ENCODE results near the gene LRRC56. TPM values are rescaled to one million over a fixed set of nuclear protein-coding genes. Genes with fewer than 3 reads are reported as not detected.

The LRRC56 gene
- total RNA-seq, 8 experiments from 2014 or later, result 0.75 to 7.6 (median 1.8) TPM

DNA sequence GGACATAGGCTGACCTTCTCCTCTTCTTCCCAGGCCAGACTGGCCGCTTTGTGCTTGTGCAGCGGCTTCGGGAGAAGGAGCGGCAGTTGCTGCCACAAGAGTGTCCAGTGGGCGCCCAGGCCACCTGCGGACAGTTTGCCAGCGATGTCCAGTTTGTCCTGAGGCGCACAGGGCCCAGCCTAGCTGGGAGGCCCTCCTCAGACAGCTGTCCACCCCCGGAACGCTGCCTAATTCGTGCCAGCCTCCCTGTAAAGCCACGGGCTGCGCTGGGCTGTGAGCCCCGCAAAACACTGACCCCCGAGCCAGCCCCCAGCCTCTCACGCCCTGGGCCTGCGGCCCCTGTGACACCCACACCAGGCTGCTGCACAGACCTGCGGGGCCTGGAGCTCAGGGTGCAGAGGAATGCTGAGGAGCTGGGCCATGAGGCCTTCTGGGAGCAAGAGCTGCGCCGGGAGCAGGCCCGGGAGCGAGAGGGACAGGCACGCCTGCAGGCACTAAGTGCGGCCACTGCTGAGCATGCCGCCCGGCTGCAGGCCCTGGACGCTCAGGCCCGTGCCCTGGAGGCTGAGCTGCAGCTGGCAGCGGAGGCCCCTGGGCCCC lies 24.8 kb downstream of the LRRC56 start:
- Histone ChIP-seq H3K27ac (no peak overlapping the region), H3K4me3 (peak overlapping the region in 2 of 5 donors; percentile 77 to 94), H3K4me1 (replicated peaks in 1 of 2) (peaks cover 10 to 18% of the 10 kb centered on the region in 2 donors)
- in situ Hi-C loops (cut with MboI; ENCODE audit: low pct_unique_long_range_greater_than_20kb in 2 of 9, low sequenced_read_pairs in 9 of 9, unreplicated experiment in 9 of 9), result loop anchor here in 1 of 9 experiments (25.0 kb wide), 1 partner anchor 200 kb away; no protein-coding TSS in a partner anchor
- WGBS, 10 experiments, result 80 to 85% methylated on average over 1 to 7 of the region's 29 CpGs; no CpG with 5 or more reads in 8 of the 10 experiments
- ATAC-seq (replicated peaks in 6 of 8), result no peak

DNA sequence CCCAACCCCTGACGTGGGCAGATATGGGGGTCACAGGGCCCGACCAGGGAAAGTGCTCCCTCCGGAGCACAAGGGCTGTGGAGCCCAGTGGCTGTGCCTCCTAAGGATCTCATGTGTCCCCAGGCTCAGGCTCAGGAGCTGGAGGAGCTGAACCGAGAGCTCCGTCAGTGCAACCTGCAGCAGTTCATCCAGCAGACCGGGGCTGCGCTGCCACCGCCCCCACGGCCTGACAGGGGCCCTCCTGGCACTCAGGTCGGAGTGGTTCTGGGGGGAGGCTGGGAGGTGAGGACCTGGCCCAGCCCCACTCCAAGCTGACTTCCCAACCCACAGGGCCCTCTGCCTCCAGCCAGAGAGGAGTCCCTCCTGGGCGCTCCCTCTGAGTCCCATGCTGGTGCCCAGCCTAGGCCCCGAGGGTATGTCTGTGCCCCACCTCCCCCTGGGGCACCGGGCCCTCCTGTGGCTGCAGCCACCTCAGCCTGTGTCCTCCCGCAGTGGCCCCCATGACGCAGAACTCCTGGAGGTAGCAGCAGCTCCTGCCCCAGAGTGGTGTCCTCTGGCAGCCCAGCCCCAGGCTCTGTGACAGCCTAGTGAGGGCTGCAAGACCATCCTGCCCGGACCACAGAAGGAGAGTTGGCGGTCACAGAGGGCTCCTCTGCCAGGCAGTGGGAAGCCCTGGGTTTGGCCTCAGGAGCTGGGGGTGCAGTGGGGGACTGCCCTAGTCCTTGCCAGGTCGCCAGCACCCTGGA lies 25.9 kb downstream of the LRRC56 start:
- no peak for ATAC-seq (replicated peaks in 6 of 8)
- Histone ChIP-seq H3K4me1 (replicated peaks in 1 of 2) (peaks cover 12 to 26% of the 10 kb centered on the region in 2 donors), H3K27ac (no peak overlapping the region), H3K4me3 (no peak overlapping the region)
- WGBS, 10 experiments, result 60 to 100% (median 100%) methylated on average over 1 of the region's 18 CpGs; no CpG with 5 or more reads in 7 of the 10 experiments
- in situ Hi-C loops (cut with MboI; ENCODE audit: low pct_unique_long_range_greater_than_20kb in 2 of 9, low sequenced_read_pairs in 9 of 9, unreplicated experiment in 9 of 9), result loop anchor here in 1 of 9 experiments (25.0 kb wide), 1 partner anchor 199 kb away; no protein-coding TSS in a partner anchor

DNA sequence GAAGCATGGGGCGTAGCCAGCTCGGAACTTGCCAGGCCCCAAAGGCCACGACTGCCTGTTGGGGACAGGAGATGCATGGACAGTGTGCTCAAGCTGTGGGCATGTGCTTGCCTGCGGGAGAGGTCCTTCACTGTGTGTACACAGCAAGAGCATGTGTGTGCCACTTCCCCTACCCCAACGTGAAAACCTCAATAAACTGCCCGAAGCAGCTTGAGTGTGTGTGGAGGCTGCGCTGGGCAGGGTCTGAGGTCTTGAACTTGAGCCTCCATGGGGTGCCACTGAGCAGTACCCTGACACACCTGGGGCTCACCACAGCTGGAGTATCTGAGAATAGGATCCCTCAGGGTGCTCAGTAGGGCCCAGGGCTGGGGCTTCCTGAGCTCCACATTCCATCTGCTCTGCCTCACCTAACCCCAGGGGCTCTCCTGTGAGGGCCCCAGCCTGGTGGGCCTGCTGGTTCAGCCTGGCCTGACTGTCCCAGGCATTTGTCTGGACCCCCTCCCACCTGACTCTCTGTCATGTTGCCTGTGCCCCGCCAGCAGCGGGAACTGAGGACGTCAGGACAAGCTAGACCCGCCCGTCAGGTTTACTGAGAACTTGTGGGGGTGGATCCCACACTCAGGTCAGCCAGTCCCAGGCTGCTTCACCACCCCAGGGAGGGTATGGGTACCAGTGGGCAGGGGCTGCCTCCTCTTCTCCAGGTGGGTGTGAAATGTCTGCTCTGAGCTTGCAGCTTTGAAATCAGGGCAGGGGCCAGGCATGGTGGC lies 26.7 kb downstream of the LRRC56 start:
- 80 to 100% (median 96%) methylated on average over 1 to 2 of the region's 12 CpGs; no CpG with 5 or more reads in 6 of the 10 experiments for WGBS, 10 experiments
- in situ Hi-C loops (cut with MboI; ENCODE audit: low pct_unique_long_range_greater_than_20kb in 2 of 9, low sequenced_read_pairs in 9 of 9, unreplicated experiment in 9 of 9), result loop anchor here in 1 of 9 experiments (25.0 kb wide), 1 partner anchor 198 kb away; no protein-coding TSS in a partner anchor
- Histone ChIP-seq H3K4me3 (no peak overlapping the region), H3K27ac (no peak overlapping the region), H3K4me1 (replicated peaks in 1 of 2) (peaks cover 12 to 26% of the 10 kb centered on the region in 2 donors)
- no peak for ATAC-seq (replicated peaks in 6 of 8)

DNA sequence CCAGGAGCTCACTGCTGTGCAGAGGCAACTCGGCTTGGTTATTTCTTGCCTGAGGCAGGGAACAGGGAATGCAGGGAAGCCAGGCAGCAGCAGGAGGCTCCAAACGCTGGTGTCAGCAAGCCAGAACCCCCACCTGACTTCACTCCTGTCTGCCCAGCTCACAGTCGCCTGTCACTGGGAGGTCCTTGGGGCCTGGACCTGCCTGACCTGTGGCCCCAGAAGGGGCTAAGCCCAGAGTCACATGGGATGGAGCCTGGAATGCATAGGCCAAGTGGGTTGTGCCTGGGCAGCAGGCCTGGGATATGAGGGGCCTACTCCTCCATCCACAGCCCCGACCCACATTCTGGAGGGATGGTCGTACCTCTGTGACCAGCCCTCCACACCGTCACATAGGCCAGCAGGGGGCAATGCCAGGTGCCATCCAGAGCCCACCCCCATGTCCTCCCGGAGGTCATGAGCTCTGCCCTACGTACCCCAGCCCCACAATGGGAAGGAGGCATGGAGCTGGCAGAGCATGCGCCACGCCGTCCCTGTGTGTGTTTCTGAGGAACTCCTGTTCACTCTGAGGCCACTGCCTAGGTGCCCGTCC lies 28.7 kb downstream of the LRRC56 start:
- no peak overlapping the region for H3K27ac ChIP-seq
- 17 to 80% (median 62%) methylated on average over 1 to 3 of the region's 12 CpGs; no CpG with 5 or more reads in 6 of the 10 experiments for WGBS, 10 experiments
- in situ Hi-C loops (cut with MboI; ENCODE audit: low pct_unique_long_range_greater_than_20kb in 2 of 9, low sequenced_read_pairs in 9 of 9, unreplicated experiment in 9 of 9), result loop anchor here in 1 of 9 experiments (25.0 kb wide), 1 partner anchor 196 kb away; no protein-coding TSS in a partner anchor
- H3K4me1 ChIP-seq (replicated peaks in 1 of 2), result peaks cover 15 to 26% of the 10 kb centered on the region in 2 donors
- no peak for ATAC-seq (replicated peaks in 6 of 8)
- no peak overlapping the region for H3K4me3 ChIP-seq

DNA sequence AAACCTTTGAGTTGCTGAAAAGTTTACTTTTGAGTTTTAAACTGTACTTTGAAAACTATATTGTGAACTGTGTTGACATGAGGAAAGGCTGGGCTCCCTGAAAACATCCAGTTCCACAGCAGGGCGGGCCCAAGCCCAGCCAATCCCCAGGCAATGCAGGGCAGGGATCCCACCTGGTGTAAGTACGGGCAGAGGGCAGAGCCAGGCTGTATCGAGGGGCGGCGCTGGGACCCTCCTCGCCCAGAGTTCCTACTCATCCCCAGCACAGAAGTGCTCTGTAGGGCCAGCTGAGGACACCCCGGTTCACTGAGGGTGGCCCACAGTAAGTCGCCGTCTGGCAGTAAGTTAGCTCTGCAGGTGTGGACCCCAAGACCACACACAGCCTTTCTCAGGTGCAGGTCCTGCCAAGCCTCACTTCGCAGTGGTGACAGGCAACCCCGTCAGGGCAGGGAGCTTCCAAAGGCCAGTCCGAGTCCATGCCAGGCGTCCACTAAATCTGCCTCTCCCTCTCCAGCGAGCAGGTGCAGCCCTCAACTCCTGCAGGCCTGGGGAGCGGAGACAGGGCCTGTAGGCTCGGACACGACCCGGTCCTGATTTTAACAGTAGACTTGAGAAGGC lies 29.8 kb downstream of the LRRC56 start:
- ATAC-seq (replicated peaks in 6 of 8), result no peak
- WGBS, 10 experiments, result 50 to 100% (median 89%) methylated on average over 1 to 5 of the region's 18 CpGs; no CpG with 5 or more reads in 7 of the 10 experiments
- Histone ChIP-seq H3K4me3 (peak overlapping the region; percentile 49 to 74 (median 68)), H3K4me1 (replicated peaks in 1 of 2) (peaks cover 10 to 26% of the 10 kb centered on the region in 2 donors), H3K27ac (no peak overlapping the region)
- in situ Hi-C loops (cut with MboI; ENCODE audit: low pct_unique_long_range_greater_than_20kb in 2 of 9, low sequenced_read_pairs in 9 of 9, unreplicated experiment in 9 of 9), result loop anchor here in 1 of 9 experiments (25.0 kb wide), 1 partner anchor 195 kb away; no protein-coding TSS in a partner anchor

DNA sequence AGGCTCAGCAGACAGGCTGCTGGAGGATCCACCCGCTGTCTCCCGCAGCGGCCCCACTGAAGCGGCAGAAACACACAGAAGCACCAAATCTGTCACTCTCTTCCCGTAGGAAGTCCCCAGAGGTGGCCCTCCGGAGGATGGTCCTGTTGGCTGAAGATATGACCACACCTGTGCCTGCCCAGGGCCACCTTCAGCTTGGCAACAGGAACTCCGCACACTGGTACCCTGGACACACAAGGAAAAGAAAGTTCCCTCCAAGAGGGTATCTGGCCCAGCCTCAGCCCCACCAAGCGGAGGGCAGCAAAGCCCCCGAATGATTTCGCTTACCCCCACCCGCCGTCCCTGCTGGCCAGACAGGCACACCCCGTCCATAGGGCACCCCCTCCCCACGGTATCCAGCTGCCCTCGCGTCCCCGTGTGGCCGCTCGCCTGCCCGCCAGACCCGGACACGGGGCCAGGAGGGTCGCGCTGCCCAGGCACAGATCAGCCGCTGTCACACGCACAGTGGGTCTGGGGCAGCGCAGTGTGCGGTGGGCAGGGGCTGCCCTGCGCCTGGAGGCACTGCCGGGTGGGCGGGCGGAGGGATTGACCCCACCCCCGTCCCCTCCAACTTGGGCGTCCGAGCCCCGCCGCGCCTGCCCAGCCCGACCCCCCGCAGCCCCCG lies 30.4 kb downstream of the LRRC56 start:
- H3K4me3 ChIP-seq, result peak overlapping the region; percentile 49 to 74 (median 68)
- 60 to 90% (median 80%) methylated on average over 1 to 4 of the region's 41 CpGs; no CpG with 5 or more reads in 7 of the 10 experiments for WGBS, 10 experiments
- ATAC-seq (replicated peaks in 6 of 8), result peak in 5 of 8 experiments; percentile 32 to 41 (median 36)
- H3K4me1 ChIP-seq (replicated peaks in 1 of 2), result peaks cover 10 to 26% of the 10 kb centered on the region in 2 donors
- in situ Hi-C loops (cut with MboI; ENCODE audit: low pct_unique_long_range_greater_than_20kb in 2 of 9, low sequenced_read_pairs in 9 of 9, unreplicated experiment in 9 of 9), result loop anchor here in 1 of 9 experiments (25.0 kb wide), 1 partner anchor 195 kb away; no protein-coding TSS in a partner anchor
- H3K27ac ChIP-seq, result peak overlapping the region in 1 of 2 donors; percentile 4

DNA sequence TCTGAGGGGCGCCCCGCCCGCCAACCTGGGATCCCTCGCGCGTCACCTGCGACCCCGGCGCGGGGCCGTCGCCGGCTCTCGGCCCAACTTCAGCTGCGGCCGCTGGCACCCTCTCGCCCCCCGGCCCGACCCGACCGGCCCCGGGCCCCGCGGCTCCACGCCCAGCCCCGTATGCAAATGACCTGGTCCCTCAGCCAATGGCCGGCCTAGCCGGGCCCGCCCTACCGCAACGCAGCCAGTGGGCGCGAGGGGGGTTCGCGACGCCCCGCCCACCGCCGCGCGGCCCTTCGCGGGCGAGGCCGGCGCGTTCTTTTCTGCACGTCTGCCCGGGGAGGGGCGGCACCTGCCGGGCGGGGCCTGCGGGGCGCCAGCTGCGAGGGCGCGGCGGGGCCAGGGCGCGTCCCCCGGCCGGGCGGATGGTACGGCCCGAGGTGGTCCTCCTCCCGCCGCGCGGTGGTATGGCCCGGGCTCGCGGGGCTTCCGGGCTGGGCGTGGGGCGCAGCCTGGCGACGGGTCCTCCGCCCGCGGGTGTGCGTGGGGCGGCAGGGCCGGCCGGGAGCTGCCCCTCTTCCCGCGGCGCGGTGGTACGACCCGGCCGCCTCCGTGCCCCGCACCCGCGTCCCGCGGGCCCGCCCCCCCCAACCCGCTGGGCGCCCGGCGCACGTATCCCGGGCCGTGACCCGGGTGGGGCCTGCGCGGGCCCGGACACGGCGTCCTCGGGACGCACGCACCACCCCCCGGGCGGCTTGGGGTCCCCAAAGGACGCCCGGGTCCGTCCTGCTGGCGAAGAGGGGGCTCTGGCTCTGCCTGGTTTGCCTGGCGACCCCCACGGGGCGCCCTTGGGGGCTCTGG lies 31.2 kb downstream of the LRRC56 start:
- Histone ChIP-seq H3K4me3 (peak overlapping the region; percentile 49 to 74 (median 68)), H3K4me1 (replicated peaks in 1 of 2) (peaks cover 12 to 26% of the 10 kb centered on the region in 2 donors), H3K27ac (peak overlapping the region; percentile 80 to 90)
- ATAC-seq (replicated peaks in 6 of 8), result peak; percentile 90 to 94 (median 92)
- WGBS, 10 experiments, result no CpG with 5 or more reads among the region's 123 CpGs
- in situ Hi-C loops (cut with MboI; ENCODE audit: low pct_unique_long_range_greater_than_20kb in 2 of 9, low sequenced_read_pairs in 9 of 9, unreplicated experiment in 9 of 9), result loop anchor here in 1 of 9 experiments (25.0 kb wide), 1 partner anchor 194 kb away; no protein-coding TSS in a partner anchor

DNA sequence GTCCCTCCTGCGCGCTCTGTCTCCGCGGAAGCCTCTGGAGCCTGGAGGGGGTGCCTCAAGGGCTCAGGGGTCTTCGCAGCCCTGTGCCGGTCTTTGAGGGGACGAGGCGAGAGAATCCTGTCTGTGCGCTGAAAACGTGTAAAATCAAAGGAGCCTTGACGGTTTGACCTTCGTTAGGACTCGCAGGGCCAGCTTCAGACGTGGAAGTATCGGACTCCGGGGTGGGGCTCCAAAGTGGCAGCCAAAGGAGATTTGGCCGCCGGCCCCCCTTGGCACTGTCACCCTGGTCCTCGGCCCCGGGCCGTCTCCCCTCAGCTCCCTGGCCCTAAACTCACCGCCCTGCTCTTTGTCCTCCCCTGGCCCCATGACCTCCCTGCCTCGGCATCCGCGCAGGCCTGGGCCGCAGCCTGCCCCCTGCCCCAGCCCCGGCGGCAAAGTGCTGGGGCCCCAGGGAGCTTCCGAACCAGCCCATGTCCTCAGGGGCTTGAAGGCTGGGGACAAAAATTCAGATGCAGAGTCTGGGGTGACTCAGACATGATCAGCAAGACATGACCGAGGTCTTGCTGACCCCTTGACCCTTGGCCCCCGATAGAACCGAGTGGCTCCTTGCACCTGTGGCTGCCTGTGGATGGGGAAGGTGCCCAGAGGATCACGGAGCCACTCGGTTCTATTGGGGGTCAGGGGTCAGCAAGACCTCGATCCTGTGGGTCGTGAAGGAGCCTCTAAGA lies 32.0 kb downstream of the LRRC56 start:
- Histone ChIP-seq H3K4me3 (peak overlapping the region; percentile 49 to 74 (median 68)), H3K4me1 (replicated peaks in 1 of 2) (peaks cover 15 to 30% of the 10 kb centered on the region in 2 donors), H3K27ac (peak overlapping the region; percentile 80 to 90)
- in situ Hi-C loops (cut with MboI; ENCODE audit: low pct_unique_long_range_greater_than_20kb in 2 of 9, low sequenced_read_pairs in 9 of 9, unreplicated experiment in 9 of 9), result loop anchor here in 1 of 9 experiments (25.0 kb wide), 1 partner anchor 193 kb away; no protein-coding TSS in a partner anchor
- ATAC-seq (replicated peaks in 6 of 8), result peak in 1 of 8 experiments; percentile 0
- WGBS, 10 experiments, result 87 to 100% methylated on average over 1 to 3 of the region's 36 CpGs; no CpG with 5 or more reads in 8 of the 10 experiments

DNA sequence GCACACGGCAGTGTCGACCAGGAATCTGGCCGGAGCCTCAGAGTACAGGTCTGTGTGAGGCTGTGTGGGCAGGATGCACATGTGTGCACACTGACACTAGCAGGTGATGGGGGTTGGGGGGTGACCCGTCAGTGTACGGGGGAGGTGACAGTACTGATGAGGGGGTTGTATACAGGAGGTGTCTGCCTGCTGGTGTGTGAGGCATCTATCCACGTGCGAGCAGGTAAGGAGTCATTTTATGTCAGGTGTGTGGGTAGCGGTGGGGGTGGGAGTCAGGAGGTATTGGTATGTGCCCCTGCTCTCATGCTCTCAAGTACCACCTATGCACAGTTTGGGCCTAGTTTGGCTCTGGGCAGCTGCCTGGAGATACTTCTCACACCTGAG lies 34.5 kb downstream of the LRRC56 start:
- in situ Hi-C loops (cut with MboI; ENCODE audit: low pct_unique_long_range_greater_than_20kb in 2 of 9, low sequenced_read_pairs in 9 of 9, unreplicated experiment in 9 of 9), result loop anchor here in 1 of 9 experiments (25.0 kb wide), 1 partner anchor 191 kb away; no protein-coding TSS in a partner anchor
- H3K27ac ChIP-seq, result no peak overlapping the region
- no peak overlapping the region for H3K4me3 ChIP-seq
- no peak for ATAC-seq (replicated peaks in 6 of 8)
- H3K4me1 ChIP-seq (replicated peaks in 1 of 2), result peaks cover 15 to 27% of the 10 kb centered on the region in 2 donors
- WGBS, 10 experiments, result 82% methylated on average over 3 of the region's 8 CpGs; no CpG with 5 or more reads in 9 of the 10 experiments

DNA sequence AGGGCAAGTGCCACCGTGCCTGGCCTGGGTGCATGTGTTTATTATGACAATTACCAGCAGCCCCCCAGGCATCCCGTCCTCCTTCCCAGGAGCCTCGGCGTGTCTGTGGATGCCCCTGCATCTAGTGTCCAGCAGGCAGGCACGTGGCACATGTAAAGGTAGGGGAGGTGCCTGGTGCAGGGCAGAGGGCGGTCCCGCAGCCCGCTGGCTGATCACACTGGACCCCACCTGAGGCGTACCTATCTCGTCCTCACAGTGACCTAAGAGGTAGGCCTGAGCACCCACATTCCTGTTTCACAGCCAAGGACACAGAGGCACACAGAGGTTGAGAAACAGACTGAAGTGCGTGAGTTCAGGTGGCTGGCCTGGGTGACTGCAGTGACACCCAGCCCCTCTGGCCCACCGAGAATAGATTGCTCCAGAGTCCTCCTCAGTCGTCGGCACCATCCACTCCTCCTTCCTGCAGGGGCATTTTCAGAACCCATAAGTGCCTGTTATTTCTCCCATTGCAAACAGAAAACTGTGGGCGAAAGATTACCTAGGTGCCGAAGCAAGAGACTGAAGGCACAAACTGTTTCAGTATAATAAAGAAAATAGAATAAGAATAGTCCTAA lies 35.9 kb downstream of the LRRC56 start:
- Histone ChIP-seq H3K27ac (no peak overlapping the region), H3K4me1 (replicated peaks in 1 of 2) (peaks cover 20 to 26% of the 10 kb centered on the region in 2 donors), H3K4me3 (peak overlapping the region in 1 of 5 donors; percentile 8)
- WGBS, 10 experiments, result 79 to 100% (median 95%) methylated on average over 1 to 11 of the region's 16 CpGs; no CpG with 5 or more reads in 3 of the 10 experiments
- in situ Hi-C loops (cut with MboI; ENCODE audit: low pct_unique_long_range_greater_than_20kb in 2 of 9, low sequenced_read_pairs in 9 of 9, unreplicated experiment in 9 of 9), result loop anchor here in 1 of 9 experiments (25.0 kb wide), 1 partner anchor 189 kb away; no protein-coding TSS in a partner anchor
- ATAC-seq (replicated peaks in 6 of 8), result no peak

Measured in motor neuron (in vitro differentiated cells).